ENCODE results near the gene SMIM43.

SMIM43 gene

DNA sequence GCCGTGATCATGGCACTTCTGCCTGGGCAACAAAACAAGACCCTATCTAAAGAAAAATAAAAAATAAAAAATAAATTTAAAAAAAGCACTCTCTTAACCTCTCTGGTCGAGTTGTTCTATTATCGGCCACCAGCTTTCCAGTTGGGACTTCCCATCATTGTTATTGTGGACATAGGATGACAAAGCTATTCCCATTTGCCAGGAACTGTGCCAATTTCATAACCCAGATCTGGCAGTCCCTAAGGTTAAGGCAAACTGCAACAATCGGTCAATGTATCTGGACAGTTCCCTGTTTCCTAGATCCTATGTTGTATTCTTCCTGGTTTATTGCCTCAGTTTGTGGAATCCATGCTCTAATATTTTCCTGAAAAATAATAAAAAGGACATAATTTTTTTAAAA is 50.4 kb downstream of the SMIM43 start:
- DNase-seq (ENCODE audit: low read depth), result peak; percentile 46
- TF ChIP-seq, protein P1, sequence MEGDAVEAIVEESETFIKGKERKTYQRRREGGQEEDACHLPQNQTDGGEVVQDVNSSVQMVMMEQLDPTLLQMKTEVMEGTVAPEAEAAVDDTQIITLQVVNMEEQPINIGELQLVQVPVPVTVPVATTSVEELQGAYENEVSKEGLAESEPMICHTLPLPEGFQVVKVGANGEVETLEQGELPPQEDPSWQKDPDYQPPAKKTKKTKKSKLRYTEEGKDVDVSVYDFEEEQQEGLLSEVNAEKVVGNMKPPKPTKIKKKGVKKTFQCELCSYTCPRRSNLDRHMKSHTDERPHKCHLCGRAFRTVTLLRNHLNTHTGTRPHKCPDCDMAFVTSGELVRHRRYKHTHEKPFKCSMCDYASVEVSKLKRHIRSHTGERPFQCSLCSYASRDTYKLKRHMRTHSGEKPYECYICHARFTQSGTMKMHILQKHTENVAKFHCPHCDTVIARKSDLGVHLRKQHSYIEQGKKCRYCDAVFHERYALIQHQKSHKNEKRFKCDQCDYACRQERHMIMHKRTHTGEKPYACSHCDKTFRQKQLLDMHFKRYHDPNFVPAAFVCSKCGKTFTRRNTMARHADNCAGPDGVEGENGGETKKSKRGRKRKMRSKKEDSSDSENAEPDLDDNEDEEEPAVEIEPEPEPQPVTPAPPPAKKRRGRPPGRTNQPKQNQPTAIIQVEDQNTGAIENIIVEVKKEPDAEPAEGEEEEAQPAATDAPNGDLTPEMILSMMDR (IDR thresholded peaks at IDR 0.05; ENCODE audit: low read length, missing control alignments), result no peak

DNA sequence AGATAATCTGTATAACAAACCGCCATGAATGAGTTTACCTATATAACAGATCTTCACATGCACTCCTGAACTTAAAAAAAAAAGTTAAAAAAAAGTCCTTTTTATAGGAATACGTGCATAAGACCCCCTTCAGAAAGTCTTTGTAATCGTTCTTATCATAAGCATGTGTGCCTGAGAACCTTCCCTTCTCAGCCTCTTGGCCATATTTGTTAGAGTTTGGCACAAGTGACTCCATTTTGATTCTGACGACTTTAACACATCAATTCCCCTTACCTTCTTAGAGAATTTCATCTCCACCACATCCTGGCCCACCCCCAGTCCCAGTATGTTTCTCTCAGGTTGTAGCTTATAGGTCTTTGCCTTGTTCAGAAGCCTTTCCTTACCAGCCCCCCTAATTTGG is 52.2 kb downstream of the SMIM43 start:
- no peak overlapping the region for H3K4me3 ChIP-seq (replicated peaks; ENCODE audit: low read depth, low read length)
- TF ChIP-seq, protein P1 (IDR thresholded peaks at IDR 0.05; ENCODE audit: low read length, missing control alignments), result no peak
- no peak for DNase-seq (ENCODE audit: low read depth)

More for the DNA sequence above, 50.4 kb downstream of the SMIM43 start:
- no peak overlapping the region for H3K4me3 ChIP-seq (replicated peaks; ENCODE audit: low read depth, low read length)

DNA sequence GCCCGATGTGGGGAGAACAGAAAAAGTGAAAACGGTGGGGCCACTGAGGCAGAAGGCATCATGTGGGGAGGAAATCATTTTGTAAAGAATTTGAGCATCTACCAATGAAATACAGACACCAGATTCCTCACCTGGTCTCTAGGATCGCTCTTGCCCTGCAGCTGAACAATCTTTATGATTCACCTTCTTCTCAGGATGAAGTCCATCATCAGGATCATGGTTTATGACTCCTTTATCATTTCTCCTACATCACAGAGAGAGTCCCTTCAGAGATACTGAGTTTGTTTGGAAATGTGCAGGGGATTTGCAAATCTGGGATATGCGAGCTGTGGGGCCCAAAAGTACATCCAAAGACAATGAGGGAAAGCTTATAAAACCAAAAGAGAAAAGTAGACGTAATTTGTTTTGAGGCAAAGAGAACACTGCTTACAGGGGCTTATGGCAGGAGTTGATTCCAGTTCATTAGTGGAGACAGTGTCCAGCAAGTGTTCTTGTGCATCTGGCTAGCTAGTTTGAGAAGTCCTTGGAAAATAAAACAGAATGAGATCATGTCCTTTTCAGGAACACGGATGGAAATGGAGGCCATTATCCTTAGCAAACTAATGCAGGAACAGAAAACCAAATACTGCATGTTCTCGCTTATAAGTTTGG is 52.8 kb downstream of the SMIM43 start:
- DNase-seq (ENCODE audit: low read depth), result no peak
- TF ChIP-seq, protein P1 (IDR thresholded peaks at IDR 0.05; ENCODE audit: low read length, missing control alignments), result no peak
- no peak overlapping the region for H3K4me3 ChIP-seq (replicated peaks; ENCODE audit: low read depth, low read length)

DNA sequence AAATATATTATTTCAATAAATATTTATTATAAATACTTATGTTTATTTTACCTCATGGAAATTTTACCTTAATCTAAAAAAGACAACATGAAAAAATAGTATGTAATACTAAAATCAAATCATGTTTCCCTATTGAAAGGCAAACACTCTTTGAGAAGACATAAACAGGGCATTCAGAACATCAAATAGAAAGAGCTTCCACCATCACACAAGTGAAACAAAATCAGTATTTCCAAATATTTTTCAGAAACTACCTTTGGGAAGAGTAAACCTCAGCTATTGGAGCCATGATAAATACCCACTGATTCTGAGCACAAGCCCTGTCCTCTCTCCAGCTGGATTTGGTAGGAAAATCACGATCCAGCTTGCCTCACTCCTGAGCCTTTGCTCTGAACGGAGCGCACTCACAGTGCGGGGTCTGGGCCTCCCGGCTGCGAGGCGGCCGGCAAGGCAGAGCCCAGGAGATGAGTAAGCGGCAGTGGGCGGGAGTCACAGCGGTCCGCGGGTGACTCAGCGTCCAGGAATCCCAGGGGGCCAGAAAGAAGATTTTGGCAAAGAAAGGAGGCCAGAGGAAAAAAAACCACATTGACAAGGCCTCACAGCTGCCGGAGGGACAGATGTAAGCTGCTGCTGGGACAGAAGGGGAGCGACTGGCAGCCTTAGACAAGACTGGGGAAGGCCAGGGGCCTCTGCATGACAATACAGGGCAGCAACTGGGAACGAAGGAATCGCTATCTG is 53.5 kb downstream of the SMIM43 start:
- H3K4me3 ChIP-seq (replicated peaks; ENCODE audit: low read depth, low read length), result peak overlapping the region; percentile 37
- peak; percentile 96 for DNase-seq (ENCODE audit: low read depth)
- TF ChIP-seq, protein P1 (IDR thresholded peaks at IDR 0.05; ENCODE audit: low read length, missing control alignments), result no peak

DNA sequence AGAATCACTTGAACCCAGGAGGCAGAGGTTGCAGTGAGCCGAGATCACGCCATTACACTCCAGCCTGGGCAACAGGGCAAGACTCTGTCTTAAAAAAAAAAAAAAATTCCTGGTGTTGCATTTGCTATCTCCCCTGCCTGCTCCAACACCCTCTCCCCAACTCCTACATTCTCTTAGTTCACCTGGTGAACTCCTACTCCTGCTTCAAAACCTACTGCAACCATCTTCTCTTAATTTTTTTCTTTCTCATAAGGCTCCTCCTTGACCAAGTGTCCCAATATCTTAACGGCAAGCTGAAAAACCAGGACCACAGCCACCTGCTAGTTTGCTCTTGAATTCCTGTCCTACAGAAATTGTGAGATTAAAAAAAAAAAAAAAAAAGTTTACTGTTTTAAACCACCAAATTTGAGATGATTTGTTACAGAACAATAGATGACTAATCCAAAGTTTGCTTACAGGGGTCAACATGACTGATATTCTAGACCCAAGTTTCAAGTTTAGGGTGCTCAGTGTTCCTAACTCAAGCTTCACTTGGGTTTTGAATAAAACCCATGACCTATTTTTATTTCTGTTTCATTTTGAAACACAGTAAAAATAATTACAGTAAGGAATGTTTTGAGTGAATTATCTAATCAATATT is 55.1 kb downstream of the SMIM43 start:
- H3K4me3 ChIP-seq (replicated peaks; ENCODE audit: low read depth, low read length), result no peak overlapping the region
- TF ChIP-seq, protein P1 (IDR thresholded peaks at IDR 0.05; ENCODE audit: low read length, missing control alignments), result no peak
- DNase-seq (ENCODE audit: low read depth), result no peak
